Kidney glomerular epithelial cell (primary cell): ENCODE measurements around the gene PHLPP1.
"Not testable (repeated sequence)": the region's sequence is repeated elsewhere in the genome, so short reads cannot be mapped to it uniquely, and the experiment has no call there.

Experiments
- DNase-seq: peaks from one replicate; lab custom pipeline; 2025; lab: John Stamatoyannopoulos, UW

PHLPP1 gene

DNA sequence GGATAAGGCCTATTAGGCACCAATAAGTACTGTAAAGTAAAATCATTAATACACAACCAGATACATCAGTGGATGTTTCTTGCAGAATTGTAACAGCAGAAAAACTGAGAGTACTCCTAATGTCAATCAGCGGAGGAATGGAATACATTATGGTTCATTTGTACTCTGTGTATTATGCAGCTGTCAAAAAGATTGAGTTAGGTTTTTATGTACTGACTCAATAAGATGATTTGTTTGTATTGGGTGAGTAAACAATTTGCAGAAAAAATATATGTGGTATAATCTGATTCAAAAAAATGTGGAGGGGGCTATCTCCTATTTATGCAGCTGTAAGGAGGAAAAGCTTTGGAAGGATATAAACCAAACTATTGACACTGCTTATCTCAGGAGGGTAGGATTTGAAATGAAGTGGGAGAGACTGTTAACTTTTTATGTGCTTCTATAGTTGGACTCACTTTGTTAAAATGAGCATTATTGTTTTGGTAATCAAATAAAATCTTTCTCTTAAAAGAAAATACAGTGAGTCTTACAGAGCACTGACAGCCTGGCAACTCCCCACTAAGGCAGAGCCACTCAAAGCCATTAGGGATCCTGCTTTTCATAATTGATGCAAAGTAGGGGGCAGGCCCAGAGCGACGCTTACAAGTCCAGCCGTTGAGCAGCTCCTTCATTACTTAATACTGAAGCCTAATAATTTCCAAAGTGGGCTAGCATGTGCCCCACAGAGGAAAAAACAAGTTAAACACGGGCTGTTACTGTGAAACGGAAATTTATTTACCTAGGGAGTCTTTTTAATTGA is 168.8 kb downstream of the PHLPP1 start:
- DNase-seq: no peak

DNA sequence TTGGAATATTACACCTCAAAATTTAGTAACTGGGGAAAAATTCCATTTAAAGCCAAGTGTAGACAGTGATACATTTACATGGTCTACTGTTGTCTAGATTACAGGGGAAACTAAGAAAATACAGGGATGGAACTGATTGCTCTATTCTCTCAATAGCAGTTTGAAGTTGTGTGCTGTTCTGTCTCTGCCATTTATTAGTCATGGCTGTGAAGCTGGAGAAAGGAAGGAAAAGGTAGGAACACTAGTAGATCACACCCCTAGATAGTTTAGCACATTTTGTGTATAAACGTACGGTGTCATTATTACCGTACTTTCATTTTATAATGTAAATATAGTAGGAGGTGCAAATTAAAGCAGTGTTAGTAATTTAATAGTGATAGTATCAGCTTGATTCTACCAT is 170.5 kb downstream of the PHLPP1 start:
- no peak for DNase-seq

DNA sequence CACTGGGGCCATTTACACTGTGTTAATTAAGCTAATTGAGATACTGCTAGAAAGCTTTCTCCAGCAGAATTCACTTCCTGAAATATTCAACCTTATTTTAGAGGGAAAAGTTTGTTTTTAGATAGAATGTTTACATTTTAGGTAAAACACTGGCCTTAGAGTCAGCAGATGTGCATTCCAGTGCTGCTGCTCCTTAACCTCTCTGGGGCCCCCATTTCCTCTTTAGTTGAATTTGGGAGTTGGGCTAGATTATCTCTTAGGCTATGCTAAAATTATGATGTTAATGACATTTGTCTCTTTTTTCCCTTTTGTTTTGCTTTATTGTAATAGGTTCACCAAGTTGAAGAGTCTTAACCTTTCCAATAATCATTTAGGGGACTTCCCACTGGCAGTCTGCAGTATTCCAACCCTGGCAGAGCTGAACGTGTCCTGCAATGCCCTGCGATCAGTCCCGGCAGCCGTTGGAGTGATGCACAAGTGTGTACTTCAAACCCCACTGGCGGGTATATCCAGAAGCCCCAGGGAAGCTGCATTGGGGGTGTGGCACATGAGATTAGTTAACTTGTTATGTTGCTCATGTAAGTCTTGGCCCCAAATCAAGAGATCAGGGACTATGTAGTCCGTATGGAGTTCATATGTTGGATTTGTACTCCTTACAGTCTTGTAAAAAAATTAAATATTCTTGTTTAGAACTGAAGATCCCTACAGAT is 179.5 kb downstream of the PHLPP1 start:
- no peak for DNase-seq

DNA sequence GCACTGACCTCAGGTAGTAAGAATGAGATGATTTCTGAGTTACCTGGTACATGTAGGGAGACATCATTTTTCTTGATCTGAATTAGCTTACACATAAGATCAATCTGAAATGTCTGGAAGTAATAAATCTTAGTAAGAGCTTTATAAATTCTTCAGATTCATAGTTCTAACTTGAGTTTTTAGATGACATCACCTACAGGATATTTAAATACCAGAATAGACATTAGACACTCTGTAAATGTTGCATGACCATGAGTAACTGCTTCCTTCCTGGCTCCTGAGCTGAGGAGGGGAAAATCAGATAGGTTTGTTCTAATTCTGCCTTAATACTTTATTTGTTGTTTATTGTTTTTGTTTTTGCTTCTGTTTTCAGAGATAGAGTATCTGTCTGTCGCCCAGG is 181.8 kb downstream of the PHLPP1 start:
- peak; percentile 31 for DNase-seq

DNA sequence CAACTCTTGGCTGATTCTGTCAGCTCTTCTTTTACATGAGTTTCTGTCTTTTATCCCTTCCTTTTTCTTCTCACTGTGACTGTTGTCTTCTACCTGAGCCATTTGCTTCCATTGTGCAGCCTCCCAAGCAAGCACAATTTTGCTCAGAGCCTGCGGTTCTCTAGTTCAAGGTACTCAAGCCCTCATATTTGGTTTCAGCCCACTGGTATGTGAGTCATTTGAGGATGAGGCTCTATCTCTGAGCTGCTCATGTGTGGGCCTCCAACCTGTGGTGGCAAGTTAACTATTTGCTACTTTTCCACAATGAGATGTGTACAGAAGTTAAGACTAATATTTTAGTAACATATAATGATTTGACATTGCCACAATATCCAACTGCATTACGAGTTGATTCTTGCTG is 183.0 kb downstream of the PHLPP1 start:
- DNase-seq: peak; percentile 67

DNA sequence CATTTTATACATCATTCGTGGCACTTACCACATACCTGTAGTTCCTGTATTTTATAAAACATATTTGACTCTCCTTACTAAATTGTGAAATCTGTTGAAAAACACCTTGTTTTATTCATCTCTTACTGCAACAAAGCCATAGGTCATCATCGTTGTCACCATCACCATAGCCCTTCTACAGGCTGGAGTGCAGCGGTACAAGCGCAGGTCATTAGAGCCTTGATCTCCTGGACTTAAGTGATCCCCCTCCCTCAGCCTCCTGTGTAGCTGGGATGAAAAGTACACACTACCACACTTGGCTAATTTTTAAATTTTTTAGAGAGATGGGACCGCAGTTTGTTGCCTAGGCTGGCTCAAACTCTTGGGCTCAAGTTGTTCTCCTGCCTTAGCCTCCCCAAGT is 184.2 kb downstream of the PHLPP1 start:
- DNase-seq: no peak

DNA sequence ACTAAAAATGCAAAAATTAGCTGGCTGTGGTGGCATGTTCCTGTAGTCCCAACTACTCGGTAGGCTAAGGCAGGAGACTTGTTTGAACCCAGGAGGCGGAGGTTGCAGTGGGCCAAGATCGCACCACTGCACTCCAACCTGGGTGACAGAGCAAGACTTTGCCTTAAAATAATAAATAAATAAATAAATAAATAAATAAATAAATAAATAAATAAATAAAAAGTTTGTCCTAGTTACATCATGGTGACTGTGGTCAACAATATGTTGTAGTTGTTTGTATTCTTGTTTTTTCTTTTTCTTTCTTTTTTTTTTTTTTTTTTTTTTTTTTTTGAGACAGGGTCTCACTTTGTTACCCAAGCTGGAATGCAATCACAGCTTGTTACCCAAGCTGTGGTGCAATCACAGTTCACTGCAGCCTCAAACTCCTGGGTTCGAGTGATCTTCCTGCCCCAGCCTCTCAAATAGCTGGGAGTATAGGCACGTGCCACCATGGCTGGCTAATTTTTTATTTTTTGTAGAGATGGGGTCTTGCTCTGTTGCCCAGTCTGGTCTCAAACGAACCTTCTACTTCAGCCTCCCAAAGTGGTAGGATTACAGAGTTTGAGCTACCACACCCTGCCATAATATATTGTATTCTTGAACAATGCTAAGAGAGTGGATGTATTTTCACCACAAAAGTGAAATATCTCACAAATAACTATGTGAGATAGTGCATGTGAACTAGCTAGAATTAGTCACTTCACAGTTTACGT is 185.0 kb downstream of the PHLPP1 start:
- no peak for DNase-seq

DNA sequence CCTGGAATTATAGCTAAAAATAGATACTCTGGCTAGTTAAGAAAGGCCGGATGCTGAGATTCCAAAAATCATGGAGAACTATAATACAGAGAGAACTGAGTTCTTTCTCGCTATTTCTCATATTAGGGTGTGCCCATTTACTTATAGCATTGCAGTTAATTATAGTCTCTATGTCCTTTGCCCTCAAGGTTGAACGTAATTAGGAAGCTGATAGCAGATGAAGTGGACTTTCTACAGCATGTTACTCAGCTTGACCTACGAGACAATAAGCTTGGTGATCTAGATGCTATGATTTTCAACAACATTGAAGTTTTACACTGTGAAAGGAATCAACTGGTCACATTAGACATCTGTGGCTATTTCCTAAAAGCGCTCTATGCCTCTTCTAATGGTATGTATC is 187.4 kb downstream of the PHLPP1 start:
- no peak for DNase-seq

DNA sequence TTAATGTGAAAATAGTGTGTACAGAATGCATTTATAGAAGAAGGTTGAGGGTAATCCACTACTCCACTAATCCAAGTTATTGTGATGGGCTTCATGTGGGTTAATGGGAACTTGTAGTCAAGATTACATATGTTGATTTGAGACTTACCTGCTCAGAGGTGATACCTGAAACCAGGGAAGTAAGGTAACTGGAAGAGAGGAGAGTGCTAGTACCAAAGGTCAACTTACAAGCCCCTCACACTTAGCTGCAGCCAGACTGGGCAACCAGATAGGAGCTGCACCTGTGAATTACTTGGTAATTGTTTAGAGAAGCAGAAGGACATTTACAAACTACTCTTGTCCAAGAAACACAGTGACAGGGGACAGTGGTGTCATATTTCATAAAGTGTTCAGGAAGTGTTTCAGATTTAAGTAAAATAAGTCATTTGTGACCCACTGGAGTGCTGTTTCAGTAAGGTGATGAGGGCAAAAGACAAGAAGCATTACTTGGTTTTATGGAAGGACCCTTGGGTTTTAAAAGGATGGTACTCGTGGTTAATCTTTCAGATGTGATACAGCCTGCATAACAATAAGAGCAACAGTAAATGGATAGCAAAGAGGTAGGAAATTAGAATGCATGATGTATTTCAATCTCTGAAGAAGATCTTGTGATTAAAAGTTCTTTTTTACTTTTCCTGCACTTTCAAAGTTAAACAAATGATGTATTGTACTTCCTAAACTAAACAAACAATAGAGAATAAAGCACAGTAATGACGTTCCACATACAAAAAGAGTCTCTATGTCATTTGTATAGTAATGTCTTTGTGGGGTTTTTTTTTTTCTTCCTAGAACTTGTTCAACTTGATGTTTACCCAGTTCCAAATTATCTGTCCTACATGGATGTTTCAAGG is 189.3 kb downstream of the PHLPP1 start:
- no peak for DNase-seq

DNA sequence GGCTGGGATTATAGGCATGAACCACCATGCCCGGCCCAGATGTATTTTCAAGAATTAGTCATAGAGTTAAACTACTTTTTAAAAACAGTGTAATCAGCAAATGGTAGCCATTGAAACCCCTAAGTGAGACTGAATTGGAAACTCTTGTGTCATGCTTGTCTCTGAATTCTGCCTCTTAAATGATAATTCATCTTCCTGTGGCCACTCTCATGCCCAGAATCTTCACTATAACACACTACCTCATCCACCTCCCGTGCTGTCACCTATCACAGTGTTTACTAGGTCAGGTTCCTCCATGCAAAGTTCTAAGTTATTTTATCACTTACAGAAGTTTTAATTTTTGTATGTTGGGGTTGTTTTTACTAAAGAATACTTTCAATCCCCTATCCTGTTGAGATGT is 197.5 kb downstream of the PHLPP1 start:
- no peak for DNase-seq

DNA sequence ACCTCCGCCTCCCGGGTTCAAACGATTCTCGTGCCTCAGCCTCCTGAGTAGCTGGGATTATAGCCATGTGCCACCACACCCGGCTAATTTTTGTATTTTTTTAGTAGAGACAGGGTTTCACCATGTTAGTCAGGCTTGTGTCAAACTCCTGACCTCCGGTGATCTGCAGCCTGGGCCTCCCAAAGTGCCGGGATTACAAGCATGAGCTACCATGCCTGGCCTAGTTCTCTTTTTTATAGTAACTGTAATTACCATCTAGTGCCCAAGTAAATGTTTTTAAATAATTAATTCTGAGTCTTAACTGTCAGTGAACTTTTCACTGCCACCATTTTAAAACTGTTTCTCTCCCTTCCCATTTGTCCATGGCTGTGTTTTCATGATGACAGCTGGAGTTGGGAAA is 198.5 kb downstream of the PHLPP1 start:
- not testable (repeated sequence) for DNase-seq

DNA sequence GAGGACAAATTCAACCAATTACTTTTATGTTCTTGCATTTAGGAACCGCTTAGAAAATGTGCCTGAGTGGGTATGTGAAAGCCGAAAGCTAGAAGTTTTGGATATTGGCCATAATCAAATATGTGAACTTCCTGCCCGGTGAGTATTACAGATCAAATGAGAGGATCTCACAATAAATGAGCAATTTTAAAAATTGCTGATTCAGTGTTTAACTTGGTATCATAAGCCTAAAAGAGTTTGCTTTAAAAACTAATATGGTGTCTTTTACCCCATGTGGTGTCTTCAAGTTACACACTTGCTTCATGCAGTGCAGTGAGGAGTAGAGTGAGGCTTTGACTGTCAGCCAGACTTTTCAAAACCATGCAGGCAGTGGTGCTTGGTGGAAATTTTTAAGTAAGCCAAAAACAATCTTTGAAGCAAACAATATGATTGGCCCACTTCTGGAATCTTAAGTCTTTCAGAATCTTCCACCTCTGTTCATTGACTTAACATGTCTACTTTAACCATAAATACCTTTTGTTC is 199.6 kb downstream of the PHLPP1 start:
- no peak for DNase-seq

DNA sequence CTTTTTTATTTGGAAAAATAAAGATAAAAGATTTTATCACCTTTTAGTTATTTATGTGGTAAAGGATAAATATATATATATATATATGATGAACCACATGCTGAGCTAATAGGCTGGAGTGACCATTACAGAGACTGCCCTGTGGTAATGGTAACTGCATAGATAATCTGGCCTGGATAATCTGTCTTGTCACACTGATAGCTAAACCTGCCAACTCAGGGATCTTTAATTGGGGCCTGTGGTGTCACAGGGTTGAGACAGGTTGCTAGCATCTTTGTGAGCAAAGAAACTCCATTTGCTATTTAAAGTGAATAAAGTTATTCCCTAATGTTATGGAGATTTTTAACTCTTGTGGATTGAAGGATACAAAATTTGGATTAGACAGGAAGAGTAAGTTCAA is 203.0 kb downstream of the PHLPP1 start:
- no peak for DNase-seq

DNA sequence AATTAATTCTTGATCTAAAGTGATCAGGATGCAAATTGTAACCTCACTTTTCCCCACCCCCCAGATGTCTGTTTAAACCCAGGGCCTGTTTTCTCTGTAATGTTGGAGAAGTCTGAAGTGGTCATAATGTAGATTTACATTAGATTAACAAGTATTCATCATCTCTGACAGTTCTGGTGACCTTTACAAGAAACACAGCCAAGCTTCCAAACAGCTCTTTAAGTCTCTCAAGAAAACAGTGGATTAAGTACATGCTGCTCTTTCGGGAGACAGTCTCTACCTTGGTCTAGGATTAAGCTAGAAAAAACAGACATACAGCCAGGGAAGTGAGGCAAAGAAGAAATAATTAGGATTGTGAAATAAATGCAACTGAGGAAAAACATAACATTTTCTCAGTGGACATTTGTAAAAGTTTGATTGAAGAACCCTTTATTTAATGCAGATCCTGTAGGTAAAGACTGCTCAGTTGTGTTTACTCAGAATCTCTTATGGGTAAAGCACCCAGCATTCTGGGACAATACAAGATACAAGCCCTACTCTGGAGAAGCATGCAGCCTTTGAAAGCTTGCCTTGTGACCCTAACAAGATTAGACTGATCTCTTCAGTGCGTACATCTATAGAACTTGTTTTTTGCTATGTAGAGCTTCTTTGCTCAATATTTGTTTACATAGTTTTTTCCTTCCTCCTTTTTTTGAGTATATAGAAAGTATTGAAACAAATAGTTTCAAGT is 203.9 kb downstream of the PHLPP1 start:
- DNase-seq: no peak

DNA sequence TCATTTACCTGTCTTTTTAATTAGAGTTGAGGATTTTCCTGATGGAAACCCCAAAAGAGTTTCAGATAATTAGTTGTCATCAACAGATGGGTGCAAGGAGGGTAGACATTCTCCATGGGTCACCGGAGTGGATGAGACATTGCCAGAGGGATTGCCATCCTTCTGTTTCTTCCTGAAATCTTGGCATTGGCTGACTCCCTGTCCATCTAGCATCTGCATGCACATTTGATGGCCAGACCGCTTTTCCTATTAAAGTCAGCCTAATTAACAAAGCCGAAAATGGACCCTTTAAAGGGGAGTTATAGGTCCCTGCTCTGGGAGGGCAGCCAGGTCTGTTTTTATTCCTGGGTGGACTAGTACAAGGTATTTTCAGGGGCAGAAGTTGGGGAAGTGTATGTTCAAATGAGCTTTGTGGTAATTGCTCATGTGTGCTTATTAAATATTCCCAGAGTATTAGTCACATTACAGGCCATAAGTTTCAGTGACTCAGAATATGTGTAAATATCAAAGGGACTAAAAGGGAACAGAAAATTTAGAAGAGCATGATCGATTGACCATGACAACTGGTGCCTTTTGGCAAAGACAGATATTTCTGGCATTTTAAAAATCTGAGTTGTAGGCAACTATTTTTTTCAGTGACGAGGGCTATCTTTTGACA is 209.8 kb downstream of the PHLPP1 start:
- peak; percentile 59 for DNase-seq

DNA sequence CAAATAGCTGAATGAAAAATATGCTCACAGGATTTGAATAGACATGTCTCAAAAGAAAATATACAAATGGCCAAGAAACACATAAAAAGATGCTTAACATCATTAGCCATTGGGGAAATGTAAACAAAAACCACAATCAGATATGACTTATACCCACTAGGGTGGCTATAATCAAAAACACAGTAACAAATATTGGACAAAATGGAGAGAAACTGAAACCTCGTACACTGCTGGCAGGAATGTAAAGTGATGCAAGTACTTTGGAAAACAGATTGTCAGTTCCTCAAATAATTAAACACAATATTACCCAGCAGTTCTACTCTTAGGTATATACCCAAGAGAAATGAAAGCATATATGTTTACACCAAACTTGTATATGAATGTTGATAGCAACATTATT is 213.0 kb downstream of the PHLPP1 start:
- no peak for DNase-seq

DNA sequence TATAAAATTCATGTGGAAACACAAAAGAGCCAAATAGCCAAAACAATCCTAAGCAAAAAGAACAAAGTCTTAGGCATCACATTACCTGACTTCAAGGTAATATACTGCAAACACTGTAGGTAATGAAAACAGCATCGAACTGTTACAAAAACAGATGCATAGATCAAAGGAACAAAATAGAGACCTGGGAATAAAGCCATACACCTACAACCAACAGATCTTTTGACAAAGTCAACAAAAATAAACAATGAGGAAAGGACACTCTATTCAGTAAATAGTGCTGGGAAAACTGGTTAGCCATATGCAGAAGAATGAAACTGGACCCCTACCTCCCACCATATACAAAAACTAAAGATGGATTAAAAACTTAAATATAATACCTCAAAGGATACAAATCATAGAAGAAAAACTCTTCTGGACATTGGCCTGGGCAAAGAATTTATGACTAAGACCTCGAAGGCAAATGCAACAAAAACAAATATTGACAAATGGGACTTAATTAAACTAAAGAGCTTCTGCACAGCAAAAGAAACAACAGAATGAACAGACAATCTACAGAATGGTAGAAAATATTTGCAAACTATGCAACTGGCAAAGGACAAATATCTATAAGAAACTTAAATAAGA is 218.0 kb downstream of the PHLPP1 start:
- no peak for DNase-seq

DNA sequence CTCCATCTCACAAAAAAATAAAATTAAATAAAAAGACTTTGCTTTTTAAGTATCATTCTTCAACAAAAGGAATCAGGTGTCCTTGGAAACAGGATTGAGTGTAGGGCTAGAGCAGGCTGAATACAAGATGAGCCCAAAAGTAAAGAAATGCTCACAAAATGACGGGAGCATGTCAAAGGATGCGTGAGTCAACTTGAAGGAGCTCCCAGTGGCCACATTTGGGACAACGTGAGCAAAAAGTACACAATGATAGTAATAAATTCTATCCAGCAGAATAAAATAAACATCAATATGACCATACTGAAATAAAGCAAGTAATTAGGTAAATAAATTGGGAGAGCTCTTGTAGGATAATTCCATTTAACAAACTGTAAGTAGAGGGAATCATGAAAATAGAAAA is 220.7 kb downstream of the PHLPP1 start:
- DNase-seq: no peak

DNA sequence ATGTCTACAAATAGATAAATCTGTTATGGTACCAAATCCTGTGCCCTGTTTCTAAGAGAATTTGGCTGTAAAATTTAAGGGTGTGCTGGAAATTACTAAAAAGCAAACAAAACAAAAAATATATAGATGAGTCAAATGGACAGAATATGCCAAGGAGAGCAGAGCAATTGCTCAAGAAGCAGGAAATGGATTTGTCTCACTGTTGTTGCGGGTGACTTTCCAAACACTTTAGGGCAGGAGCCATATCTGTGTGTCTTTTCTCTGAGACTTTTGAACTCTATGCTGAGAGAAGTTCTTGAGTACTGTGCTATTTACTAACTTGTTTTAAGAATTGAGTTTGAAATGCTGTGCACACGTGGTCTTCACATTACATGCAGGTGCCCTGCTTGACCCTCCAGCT is 221.7 kb downstream of the PHLPP1 start:
- no peak for DNase-seq

DNA sequence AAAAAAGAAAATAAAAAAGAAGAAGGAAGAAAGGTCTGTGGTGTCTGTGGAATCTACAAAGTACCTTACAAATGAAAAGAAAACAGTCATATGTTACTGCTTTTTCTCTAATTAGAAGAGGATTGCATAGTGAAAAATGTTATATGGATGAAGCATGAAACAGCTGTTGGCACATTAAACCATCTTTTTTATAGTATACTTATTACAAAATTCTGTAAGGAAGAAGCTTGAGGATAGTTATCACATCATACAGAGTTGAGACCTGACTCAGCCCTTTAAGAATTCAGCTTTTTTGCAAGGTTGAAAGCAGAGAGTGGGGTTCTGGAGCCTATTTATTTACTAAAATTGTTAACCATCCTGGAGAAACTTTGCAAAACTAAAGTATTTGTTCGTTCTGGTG is 222.7 kb downstream of the PHLPP1 start:
- DNase-seq: no peak
